ENCODE results near the gene ALPI.
A peak's percentile ranks its signal among the peaks of the same experiment; 100 is the strongest.
"Not testable (repeated sequence)": the region's sequence is repeated elsewhere in the genome, so short reads cannot be mapped to it uniquely, and the experiment has no call there.

Gene ALPI

GRCh38 chr2:232441922-232442321 is 14.0 kb upstream of the ALPI start:
- not testable (repeated sequence) for DNase-seq (ENCODE audit: low read depth, low spot score)

GRCh38 chr2:232442431-232442830 is 13.5 kb upstream of the ALPI start:
- DNase-seq (ENCODE audit: low read depth, low spot score): not testable (repeated sequence)

GRCh38 chr2:232443047-232443446 is 12.9 kb upstream of the ALPI start:
- not testable (repeated sequence) for DNase-seq (ENCODE audit: low read depth, low spot score)

- not testable (repeated sequence) for DNase-seq (ENCODE audit: low read depth, low spot score)
Observed at GRCh38 chr2:232443669-232444408, 12.1 kb upstream of the ALPI start.

- peak; percentile 76 for DNase-seq (ENCODE audit: low read depth, low spot score)
Observed at GRCh38 chr2:232444409-232445148, 11.4 kb upstream of the ALPI start.

GRCh38 chr2:232445149-232445885 is 10.6 kb upstream of the ALPI start:
- DNase-seq (ENCODE audit: low read depth, low spot score): not testable (repeated sequence)

- DNase-seq (ENCODE audit: low read depth, low spot score): not testable (repeated sequence)
Observed at GRCh38 chr2:232446266-232446777, 9.6 kb upstream of the ALPI start.

GRCh38 chr2:232447091-232447620 is 8.8 kb upstream of the ALPI start:
- DNase-seq (ENCODE audit: low read depth, low spot score): no peak

- DNase-seq (ENCODE audit: low read depth, low spot score): no peak
Observed at GRCh38 chr2:232447638-232448303, 8.2 kb upstream of the ALPI start.

- no peak for DNase-seq (ENCODE audit: low read depth, low spot score)
Observed at GRCh38 chr2:232448304-232448690, 7.7 kb upstream of the ALPI start.

GRCh38 chr2:232449964-232450363 is 6.0 kb upstream of the ALPI start:
- DNase-seq (ENCODE audit: low read depth, low spot score): no peak

- not testable (repeated sequence) for DNase-seq (ENCODE audit: low read depth, low spot score)
Observed at GRCh38 chr2:232451645-232452044, 4.3 kb upstream of the ALPI start.

GRCh38 chr2:232454630-232455029 is 1.3 kb upstream of the ALPI start:
- DNase-seq (ENCODE audit: low read depth, low spot score): no peak

- no peak for DNase-seq (ENCODE audit: low read depth, low spot score)
Observed at GRCh38 chr2:232456296-232457120, 555 bp downstream of the ALPI start.

GRCh38 chr2:232457121-232458011 is 1.4 kb downstream of the ALPI start:
- DNase-seq (ENCODE audit: low read depth, low spot score): no peak

- no peak for DNase-seq (ENCODE audit: low read depth, low spot score)
Observed at GRCh38 chr2:232458051-232458660, 2.2 kb downstream of the ALPI start.

- no peak for DNase-seq (ENCODE audit: low read depth, low spot score)
Observed at GRCh38 chr2:232458661-232459418, 2.9 kb downstream of the ALPI start.

- no peak for DNase-seq (ENCODE audit: low read depth, low spot score)
Observed at GRCh38 chr2:232459419-232460035, 3.6 kb downstream of the ALPI start.

Data from ELF-1 (cell line).